HG03039 (cell line): ENCODE results near the gene KLHL14.

Source experiments
- ATAC-seq: cut with Tn5 transposase; IDR thresholded peaks from one replicate; pipeline ENCODE4 v1.9.1; 2021; ENCODE audit warnings: mild to moderate bottlenecking, moderate library complexity; ENCODE audit not compliant: unreplicated experiment

Gene KLHL14

DNA sequence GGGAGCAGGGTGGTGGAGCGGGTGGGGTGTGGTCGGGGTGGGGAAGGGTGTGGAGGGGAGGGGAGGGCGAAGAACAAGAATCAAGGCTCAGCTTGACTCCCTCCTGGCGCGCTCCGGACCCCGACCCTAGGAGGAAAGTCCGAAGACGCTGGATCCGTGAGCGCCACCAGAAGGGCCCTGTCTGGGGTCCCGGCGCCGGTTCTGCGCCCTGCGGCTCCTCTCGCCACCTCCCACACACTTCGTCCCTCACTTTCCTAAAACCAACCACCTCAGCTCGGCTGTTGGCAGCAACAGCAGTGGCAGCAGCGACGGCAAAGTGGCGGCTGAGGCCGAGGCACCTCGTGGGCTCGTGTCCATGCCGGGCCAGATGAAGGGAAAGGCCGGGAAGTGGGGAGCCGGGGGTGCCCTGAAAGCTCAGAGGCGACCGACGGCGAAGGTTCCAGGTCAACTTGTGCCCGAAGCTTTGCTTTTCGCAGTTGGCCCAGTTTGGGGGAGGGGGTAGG lies 2.1 kb downstream of the KLHL14 start:
- ATAC-seq = no peak

DNA sequence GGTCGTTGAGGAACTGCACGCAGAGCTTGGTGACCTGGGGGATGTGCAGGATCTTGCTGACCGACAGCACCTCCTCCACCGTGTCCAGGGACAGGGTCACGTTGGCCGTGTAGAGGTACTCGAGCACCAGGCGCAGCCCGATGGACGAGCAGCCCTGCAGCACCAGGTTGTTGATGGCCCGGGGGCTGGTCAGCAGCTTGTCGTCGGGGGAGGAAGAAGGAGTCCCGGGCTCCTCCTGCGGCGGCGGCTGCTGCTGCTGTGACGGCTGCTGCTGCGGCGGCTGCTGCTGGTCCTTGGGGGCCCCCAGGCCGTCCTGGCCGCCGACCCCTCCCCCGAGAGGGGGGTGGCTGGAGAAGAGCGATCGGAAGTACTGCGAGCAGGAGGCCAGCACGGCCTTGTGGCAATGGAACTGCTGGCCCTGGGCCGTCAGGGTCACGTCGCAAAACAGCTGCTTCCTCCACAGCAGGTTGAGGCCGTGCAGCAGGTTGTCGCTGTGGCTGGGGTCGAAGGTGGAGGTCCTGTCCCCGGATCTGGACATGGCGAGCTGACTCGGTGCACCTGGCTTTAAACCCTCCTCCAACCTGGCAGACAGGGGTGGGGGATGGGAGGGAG lies 2.7 kb downstream of the KLHL14 start:
- ATAC-seq = no peak

DNA sequence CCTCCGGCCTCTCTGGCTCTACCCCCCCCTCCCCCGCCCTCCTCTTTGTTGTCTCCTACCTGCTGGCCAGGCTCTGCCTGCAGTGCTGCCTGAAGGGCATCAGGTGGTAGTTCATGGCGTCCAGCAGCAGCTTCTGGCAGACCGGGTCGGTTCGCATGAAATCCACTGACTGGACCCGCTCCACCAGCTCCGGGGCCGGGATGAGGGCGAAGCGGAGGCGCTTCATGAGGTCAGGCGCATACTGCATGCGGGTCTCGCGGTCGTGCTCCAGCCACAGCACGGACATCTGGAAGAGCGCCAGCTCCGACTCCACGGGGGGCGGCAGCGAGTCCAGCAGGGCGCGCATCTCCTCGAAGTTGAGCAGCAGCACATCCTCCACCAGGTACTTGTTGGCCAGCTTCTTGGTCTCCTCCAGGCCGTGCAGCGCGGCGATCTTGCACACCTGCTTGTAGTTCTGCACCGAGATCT lies 3.2 kb downstream of the KLHL14 start:
- no peak for ATAC-seq

DNA sequence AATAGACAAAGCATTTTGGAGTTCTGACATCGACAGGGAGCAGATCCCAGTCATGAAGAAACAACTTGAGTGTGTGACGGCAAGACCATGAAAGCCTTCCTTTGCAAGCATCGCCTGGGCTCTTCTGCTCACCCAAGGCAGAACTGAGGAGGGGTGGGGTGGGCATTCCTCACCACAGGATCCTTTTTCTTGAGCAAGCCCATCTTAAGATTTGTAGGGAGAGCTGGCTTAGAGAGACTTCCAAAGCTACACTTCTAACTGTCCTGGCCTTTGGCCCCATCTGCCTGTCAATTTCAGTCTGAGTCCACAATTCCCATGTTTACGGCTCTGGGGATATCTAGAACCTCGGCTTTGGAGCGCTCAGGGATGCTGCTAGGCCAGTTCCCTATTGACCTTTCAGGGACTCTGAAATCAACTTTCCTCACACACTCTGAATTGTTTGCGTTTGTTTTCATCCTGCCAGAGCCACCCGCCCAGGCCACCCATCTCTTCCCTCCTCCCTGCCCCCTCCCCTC lies 3.7 kb downstream of the KLHL14 start:
- ATAC-seq = no peak

DNA sequence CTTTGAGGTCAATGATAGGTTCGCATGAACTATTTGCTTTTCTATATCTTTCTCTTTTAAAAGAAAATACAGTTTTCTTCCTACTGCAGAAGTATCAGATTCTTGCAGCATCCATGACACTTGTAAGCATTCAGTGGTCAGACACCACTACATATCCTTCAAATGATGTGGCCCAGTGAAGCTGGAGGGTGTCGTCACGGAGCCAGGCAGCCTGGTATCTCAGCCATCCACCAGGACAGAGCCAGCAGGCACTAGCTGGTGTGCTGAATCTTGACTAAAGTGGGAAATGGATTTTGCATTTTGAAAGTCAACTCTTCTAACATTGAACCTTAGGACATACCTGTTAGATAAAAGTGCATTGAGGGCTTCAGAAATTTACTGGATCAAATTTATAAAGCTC lies 5.4 kb downstream of the KLHL14 start:
- no peak for ATAC-seq

DNA sequence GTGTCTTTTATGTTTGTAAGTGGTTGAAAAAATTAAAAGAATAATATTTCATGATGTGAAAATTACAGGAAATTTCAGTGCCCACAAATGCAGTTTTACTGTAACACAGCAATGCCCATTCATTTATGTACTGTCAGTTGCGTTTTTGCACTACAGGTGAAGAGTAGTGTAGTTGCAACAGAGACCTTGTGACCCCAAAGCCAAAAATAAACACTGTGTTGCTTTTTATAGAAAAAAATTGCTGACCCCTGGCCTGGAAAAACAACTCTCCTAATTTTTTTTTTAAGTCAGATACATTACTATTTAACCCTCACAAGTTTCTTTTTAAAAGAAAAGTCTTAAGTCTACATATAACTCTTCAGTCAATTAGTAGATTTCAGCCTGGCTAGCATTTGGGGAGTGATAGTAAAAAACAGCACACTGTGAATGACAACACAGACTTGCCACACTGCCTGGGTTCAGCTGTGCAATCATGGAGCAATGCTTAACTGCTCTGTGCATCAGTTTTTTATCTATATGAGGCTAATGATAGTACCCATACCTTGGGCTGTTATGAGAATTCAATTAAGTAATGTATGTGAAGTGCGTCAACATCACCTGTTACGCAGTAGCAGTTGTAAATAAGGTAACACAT lies 8.1 kb downstream of the KLHL14 start:
- no peak for ATAC-seq

GRCh38 chr18:32763293-32763692 lies 9.5 kb downstream of the KLHL14 start:
- no peak for ATAC-seq

GRCh38 chr18:32761231-32761630 lies 11.6 kb downstream of the KLHL14 start:
- ATAC-seq = no peak

GRCh38 chr18:32760391-32760790 lies 12.4 kb downstream of the KLHL14 start:
- ATAC-seq = peak; percentile 99

DNA sequence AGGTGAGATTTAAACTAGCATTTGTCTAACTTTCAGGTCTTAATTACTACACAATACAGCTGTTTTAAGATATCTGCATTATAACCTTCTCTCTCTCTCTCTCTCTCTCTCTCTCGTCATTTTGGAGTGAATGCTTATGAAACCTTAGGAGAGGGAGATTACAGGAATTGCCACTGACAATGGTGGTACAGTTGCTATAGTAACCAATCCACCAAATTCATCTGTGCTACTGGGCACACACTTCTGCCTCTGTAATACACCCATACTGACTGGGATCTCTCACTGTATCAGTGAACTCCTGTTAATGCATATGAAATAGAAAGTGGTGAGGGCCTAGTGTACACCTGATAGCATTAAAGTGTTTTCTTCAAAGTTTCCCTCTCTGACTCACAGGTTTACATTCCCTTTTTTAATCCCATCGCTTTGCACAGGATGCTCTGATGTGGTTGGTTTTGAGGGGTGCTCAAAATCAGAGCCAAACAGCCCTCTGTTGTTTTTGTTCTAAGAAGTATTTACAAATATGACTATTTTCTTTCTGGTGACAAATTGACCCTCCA lies 13.1 kb downstream of the KLHL14 start:
- ATAC-seq = no peak

DNA sequence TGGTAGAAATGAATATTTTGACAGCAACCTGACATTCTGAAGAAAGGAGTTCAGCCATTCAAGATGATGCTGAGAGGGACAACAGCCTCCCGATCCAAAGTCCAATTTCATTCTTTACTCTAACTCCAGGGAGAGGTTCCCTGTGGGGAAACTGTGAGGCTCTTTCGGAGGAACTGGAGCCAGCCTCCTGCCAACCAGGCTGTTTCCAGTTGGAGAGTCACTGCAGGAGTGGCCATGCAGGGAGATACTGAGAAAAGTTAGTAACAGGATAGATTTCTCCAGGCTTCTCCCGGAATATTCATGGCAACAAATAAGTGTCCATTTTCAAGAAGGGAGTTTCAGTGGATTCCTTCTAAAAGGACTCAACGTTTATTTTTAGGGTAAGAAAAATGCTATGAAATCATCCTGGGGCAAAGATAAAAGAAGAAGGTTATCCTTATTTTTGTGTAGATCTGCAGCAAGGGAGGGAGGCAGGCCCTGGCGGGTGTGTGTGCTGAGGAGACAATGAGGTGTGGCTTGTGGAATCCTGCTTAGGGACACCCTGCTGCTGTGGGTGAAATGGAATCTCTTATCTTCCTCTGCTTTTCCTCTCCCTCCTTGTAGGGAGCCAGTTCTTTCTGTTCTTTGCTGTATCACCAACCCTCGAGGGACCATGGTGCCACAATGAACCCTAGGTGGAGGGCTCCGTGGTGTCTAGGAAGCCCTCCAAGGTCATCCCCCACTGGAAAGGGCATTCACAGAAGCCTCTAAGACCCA lies 18.1 kb downstream of the KLHL14 start:
- no peak for ATAC-seq

GRCh38 chr18:32753656-32754260 lies 19.1 kb downstream of the KLHL14 start:
- ATAC-seq = no peak

- ATAC-seq = no peak
These were observed 22.5 kb downstream of the KLHL14 start for GRCh38 chr18:32750328-32750727.

DNA sequence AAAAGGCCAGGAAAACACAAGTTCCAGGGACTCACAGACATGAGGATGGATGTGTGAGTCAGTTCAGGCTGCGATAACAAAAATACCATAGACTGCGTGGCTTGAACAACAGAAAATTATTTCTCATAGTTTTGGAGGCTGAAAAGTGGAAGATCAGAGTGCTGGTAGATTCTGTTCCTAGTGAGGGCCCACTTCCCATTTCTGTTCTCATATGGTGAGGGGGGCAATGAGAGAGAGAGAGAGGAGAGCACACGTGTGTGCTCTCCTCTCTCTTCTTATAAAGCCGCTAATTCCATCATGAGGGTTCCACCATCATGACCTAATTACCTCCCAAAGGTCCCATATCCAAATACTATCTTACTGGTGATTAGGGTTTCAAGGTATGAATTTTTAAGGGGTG lies 23.0 kb downstream of the KLHL14 start:
- no peak for ATAC-seq

- no peak for ATAC-seq
These were observed 30.2 kb downstream of the KLHL14 start for GRCh38 chr18:32742579-32742978.

DNA sequence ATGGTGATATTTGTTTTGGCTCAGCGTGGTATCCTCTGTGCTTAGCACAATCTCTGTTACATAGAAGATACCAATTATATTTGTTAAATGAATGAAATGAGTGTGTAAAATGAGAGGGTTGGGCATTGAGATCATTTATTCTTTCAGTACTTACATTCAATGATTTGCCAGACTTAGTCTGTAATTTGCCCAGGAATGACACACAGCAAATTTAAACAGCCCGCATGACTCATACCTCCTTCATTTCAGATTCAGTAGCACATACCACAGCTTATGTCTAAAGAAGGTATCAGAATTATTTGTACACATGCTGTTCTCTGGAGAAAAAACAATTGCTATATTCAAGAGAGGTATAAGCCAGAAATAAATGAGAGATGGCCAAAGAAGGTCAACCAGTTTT lies 37.0 kb downstream of the KLHL14 start:
- ATAC-seq = no peak

GRCh38 chr18:32734442-32734841 lies 38.4 kb downstream of the KLHL14 start:
- no peak for ATAC-seq

- ATAC-seq = no peak
These were observed 40.7 kb downstream of the KLHL14 start for GRCh38 chr18:32732165-32732564.

DNA sequence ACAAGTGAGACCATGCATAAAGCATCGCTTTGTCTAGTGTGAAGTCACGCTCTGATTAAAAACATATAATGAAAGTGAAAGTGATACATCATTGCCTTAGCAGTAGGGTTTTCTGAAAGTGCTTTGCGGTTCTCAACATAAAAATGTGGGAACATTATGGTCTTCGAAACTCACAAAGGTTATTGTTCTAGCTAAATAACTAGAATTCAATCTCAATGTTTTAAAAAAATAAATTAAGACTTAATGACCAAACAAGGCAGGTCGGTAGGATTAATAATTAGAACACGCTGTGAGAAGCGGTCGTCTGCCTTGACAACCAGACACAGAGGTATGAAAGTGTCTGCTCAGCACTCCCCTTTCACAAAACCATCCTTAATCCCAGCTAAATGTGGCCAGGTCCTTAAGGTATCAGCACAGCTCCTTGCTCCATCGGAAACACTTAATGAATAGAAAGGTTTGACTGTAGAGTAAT lies 42.2 kb downstream of the KLHL14 start:
- ATAC-seq = peak; percentile 94

- no peak for ATAC-seq
These were observed 42.8 kb downstream of the KLHL14 start for GRCh38 chr18:32730068-32730467.
